OCI-LY7 (cell line): ENCODE data around the gene PSKH1.

Experiments used
- CTCF ChIP-seq: fragments of 200-600 bp; sonication (generic); conservative IDR thresholded peaks from 2 replicates; pipeline ENCODE4 v1.5.1; 2014; ENCODE audit warnings: mild to moderate bottlenecking, antibody characterized with exemption, low read length, moderate library complexity, mixed read lengths
- EZH2phosphoT487 ChIP-seq: fragments of 200-600 bp; sonication (generic); IDR thresholded peaks from 2 replicates; pipeline ENCODE4 v1.6.1; 2018; ENCODE audit warnings: low read depth, borderline replicate concordance, mild to moderate bottlenecking, mixed run types, antibody characterized with exemption, low read length, moderate library complexity, mixed read lengths

DNA sequence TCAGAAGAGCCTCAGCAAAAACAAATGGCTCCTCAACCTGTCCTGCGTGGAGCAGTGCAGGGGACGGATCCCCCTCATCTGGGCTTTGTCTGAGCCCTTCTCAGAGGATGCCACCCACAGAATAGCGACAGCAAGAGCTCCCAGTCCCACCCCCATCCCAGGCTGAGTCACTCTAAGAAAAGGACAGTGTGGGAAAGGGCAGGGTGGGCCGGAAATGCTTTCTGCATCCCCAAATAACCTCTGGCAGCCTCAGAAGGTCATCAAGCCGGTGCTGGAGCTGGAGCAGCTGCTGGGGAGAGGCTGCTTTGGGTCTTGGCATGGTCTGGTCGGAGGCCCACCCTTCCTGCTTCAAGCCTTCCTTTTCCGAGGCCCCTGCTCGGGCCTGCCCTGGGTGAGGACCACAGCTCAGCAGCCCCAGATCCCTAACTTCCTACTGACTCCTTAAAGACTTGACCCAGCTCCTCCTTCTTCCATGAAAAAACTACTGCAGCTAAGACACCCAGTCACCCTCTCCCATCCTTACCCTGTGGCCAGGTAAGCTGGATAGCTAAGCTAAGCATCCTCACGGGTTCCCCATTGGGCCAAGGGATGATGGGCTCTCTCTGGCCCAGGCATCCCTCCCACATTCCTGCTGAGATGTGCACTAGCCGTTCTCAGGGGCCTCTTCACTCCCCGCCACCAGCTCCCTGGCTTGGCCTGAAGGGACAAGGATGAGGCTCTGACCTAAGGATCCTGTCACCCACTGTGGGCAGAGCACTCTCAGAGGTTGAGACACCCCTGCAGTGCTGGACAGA lies 66.7 kb downstream of the PSKH1 start:
- TF ChIP-seq CTCF: no peak
- TF ChIP-seq EZH2phosphoT487: no peak
